ENCODE results near the gene ZNF420.

ZNF420 gene

GRCh38 chr19:37136111-37136510 lies 57.9 kb downstream of the ZNF420 start:
- H3K9ac ChIP-seq (ENCODE audit: low read depth, low read length) = no peak overlapping the region
- 0% methylated on average over 1 of the region's 1 CpG for WGBS
- H3K4me1 ChIP-seq (ENCODE audit: insufficient read depth, low read length) = no peaks in the 10 kb centered on the region
- H3K27me3 ChIP-seq (ENCODE audit: insufficient read depth, low read length) = no peaks in the 10 kb centered on the region
- no peak overlapping the region for H3K27ac ChIP-seq (ENCODE audit: low read depth, low read length)
- peaks cover 90% of the 10 kb centered on the region for H3K9me3 ChIP-seq (ENCODE audit: insufficient read depth, low read depth, low read length)
- H3K4me3 ChIP-seq (ENCODE audit: low read length) = no peak overlapping the region
- no peaks in the 10 kb centered on the region for H3K36me3 ChIP-seq (ENCODE audit: insufficient read depth, low read length)

GRCh38 chr19:37148214-37148613 lies 70.0 kb downstream of the ZNF420 start:
- no peak overlapping the region for H3K27ac ChIP-seq (ENCODE audit: low read depth, low read length)
- 95% methylated on average over 3 of the region's 3 CpGs for WGBS
- no peaks in the 10 kb centered on the region for H3K27me3 ChIP-seq (ENCODE audit: insufficient read depth, low read length)
- H3K9me3 ChIP-seq (ENCODE audit: insufficient read depth, low read depth, low read length) = peaks cover 83% of the 10 kb centered on the region
- no peaks in the 10 kb centered on the region for H3K4me1 ChIP-seq (ENCODE audit: insufficient read depth, low read length)
- peaks cover 25% of the 10 kb centered on the region for H3K36me3 ChIP-seq (ENCODE audit: insufficient read depth, low read length)
- no peak overlapping the region for H3K9ac ChIP-seq (ENCODE audit: low read depth, low read length)
- no peak overlapping the region for H3K4me3 ChIP-seq (ENCODE audit: low read length)

- 100% methylated on average over 1 of the region's 1 CpG for WGBS
- H3K4me3 ChIP-seq (ENCODE audit: low read length) = no peak overlapping the region
These were observed 81.9 kb downstream of the ZNF420 start for GRCh38 chr19:37160153-37160552.

GRCh38 chr19:37165635-37166034 lies 87.4 kb downstream of the ZNF420 start:
- H3K9ac ChIP-seq (ENCODE audit: low read depth, low read length) = no peak overlapping the region
- no peak overlapping the region for H3K27ac ChIP-seq (ENCODE audit: low read depth, low read length)
- no peaks in the 10 kb centered on the region for H3K27me3 ChIP-seq (ENCODE audit: insufficient read depth, low read length)
- H3K4me1 ChIP-seq (ENCODE audit: insufficient read depth, low read length) = no peaks in the 10 kb centered on the region
- no peak overlapping the region for H3K4me3 ChIP-seq (ENCODE audit: low read length)
- H3K9me3 ChIP-seq (ENCODE audit: insufficient read depth, low read depth, low read length) = peaks cover 53% of the 10 kb centered on the region; the same call in 1 of the 2 replicates
- H3K36me3 ChIP-seq (ENCODE audit: insufficient read depth, low read length) = peaks cover 79% of the 10 kb centered on the region
- WGBS = 100% methylated on average over 1 of the region's 1 CpG

More at GRCh38 chr19:37160153-37160552, 81.9 kb downstream of the ZNF420 start:
- Histone ChIP-seq H3K36me3 (ENCODE audit: insufficient read depth, low read length) (peaks cover 69% of the 10 kb centered on the region), H3K27me3 (ENCODE audit: insufficient read depth, low read length) (no peaks in the 10 kb centered on the region), H3K4me1 (ENCODE audit: insufficient read depth, low read length) (no peaks in the 10 kb centered on the region), H3K9me3 (ENCODE audit: insufficient read depth, low read depth, low read length) (peaks cover 93% of the 10 kb centered on the region), H3K27ac (ENCODE audit: low read depth, low read length) (no peak overlapping the region), H3K9ac (ENCODE audit: low read depth, low read length) (no peak overlapping the region)

- WGBS = 11% methylated on average over 30 of the region's 30 CpGs
- H3K27me3 ChIP-seq (ENCODE audit: insufficient read depth, low read length) = no peaks in the 10 kb centered on the region
- H3K36me3 ChIP-seq (ENCODE audit: insufficient read depth, low read length) = peaks cover 26% of the 10 kb centered on the region
- peaks cover 10% of the 10 kb centered on the region; the same call in 1 of the 2 replicates for H3K9me3 ChIP-seq (ENCODE audit: insufficient read depth, low read depth, low read length)
- H3K27ac ChIP-seq (ENCODE audit: low read depth, low read length) = no peak within 1 kb of the TSS
- H3K4me1 ChIP-seq (ENCODE audit: insufficient read depth, low read length) = no peaks in the 10 kb centered on the region
- peak within 1 kb of the TSS; percentile 79 for H3K9ac ChIP-seq (ENCODE audit: low read depth, low read length)
- peak within 1 kb of the TSS; percentile 96 for H3K4me3 ChIP-seq (ENCODE audit: low read length)
These were observed 94.4 kb downstream of the ZNF420 start, which contains the start of gene ZNF585A for GRCh38 chr19:37172368-37173366. ZNF585A (minus strand) TSS chr19:37172695; CDS start chr19:37169910, 2,785 bp downstream.

Data from HUES64 (cell line).